ENCODE results near the gene ERC1.

ERC1 gene

GRCh38 chr12:1065629-1066028 is 74.6 kb downstream of the ERC1 start:
- CTCF ChIA-PET, result no interaction called here
- Histone ChIP-seq H3K4me1 (ENCODE audit: control extremely low read depth in 1 of 4, control insufficient read depth in 4 of 4, insufficient read depth in 4 of 4, low read length in 3 of 4) (no peaks in the 10 kb centered on the region), H3K4me3 (ENCODE audit: control insufficient read depth in 1 of 7, extremely low read depth in 1 of 7, insufficient read depth in 4 of 7, low read depth in 2 of 7, low read length in 6 of 7) (no peak overlapping the region), H3K27me3 (replicated peaks in 2 of 5; ENCODE audit: control insufficient read depth in 4 of 5, insufficient read depth in 5 of 5, low read length in 4 of 5) (no peaks in the 10 kb centered on the region), H3K27ac (ENCODE audit: insufficient read depth in 1 of 2, low read depth in 1 of 2, low read length in 2 of 2, poor library complexity in 1 of 2, severe bottlenecking in 2 of 2) (no peak overlapping the region), H3K9me3 (ENCODE audit: control extremely low read depth in 1 of 5, control insufficient read depth in 4 of 5, insufficient read depth in 2 of 5, low read depth in 1 of 5, low read length in 4 of 5) (peaks cover 1 to 30% (median 17%) of the 10 kb centered on the region in 5 experiments), H3K36me3 (ENCODE audit: control insufficient read depth in 4 of 4, insufficient read depth in 4 of 4, low read length in 3 of 4) (peaks cover 0 to 7% (median 1%) of the 10 kb centered on the region in 4 experiments)
- POLR2A ChIA-PET, result no interaction called here
- DNase-seq, result no peak
- WGBS (ENCODE audit: insufficient coverage), result 100% methylated on average over 3 of the region's 3 CpGs

DNA sequence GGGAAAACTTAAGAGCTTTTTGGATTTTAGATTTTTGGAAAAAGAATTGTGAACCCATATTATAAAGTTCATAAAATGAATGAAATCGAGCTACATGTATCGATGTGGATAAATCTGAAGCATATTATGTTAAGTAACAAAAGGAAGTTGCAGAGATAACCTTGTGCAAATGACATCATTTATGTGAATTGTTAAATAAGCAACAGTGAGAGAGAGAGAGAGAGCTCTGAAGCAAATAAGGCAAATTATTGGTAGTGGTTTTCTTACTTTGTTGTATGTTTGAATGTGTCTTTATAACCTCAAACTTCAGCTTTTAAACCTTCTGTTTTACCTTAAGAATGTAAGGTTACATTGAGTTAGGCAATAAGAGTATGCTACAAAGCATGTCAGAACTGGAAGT is 78.8 kb downstream of the ERC1 start:
- ChIA-PET POLR2A (no interaction called here), CTCF (interaction anchor here (1.0 kb wide), 1 partner anchor 319 kb away, joined by 5 read pairs; no protein-coding TSS in a partner anchor)
- Histone ChIP-seq H3K4me1 (ENCODE audit: control extremely low read depth in 1 of 4, control insufficient read depth in 4 of 4, insufficient read depth in 4 of 4, low read length in 3 of 4) (no peaks in the 10 kb centered on the region), H3K4me3 (ENCODE audit: control insufficient read depth in 1 of 7, extremely low read depth in 1 of 7, insufficient read depth in 4 of 7, low read depth in 2 of 7, low read length in 6 of 7) (no peak overlapping the region), H3K9me3 (ENCODE audit: control extremely low read depth in 1 of 5, control insufficient read depth in 4 of 5, insufficient read depth in 2 of 5, low read depth in 1 of 5, low read length in 4 of 5) (no peaks in the 10 kb centered on the region), H3K27ac (ENCODE audit: insufficient read depth in 1 of 2, low read depth in 1 of 2, low read length in 2 of 2, poor library complexity in 1 of 2, severe bottlenecking in 2 of 2) (no peak overlapping the region), H3K36me3 (ENCODE audit: control insufficient read depth in 4 of 4, insufficient read depth in 4 of 4, low read length in 3 of 4) (peaks cover 0 to 2% (median 0%) of the 10 kb centered on the region in 4 experiments), H3K27me3 (replicated peaks in 2 of 5; ENCODE audit: control insufficient read depth in 4 of 5, insufficient read depth in 5 of 5, low read length in 4 of 5) (no peaks in the 10 kb centered on the region)
- no peak for DNase-seq
- WGBS (ENCODE audit: insufficient coverage), result 94% methylated on average over 2 of the region's 2 CpGs

- ChIA-PET CTCF (no interaction called here), POLR2A (no interaction called here)
- Histone ChIP-seq H3K27ac (ENCODE audit: insufficient read depth in 1 of 2, low read depth in 1 of 2, low read length in 2 of 2, poor library complexity in 1 of 2, severe bottlenecking in 2 of 2) (no peak overlapping the region), H3K4me3 (ENCODE audit: control insufficient read depth in 1 of 7, extremely low read depth in 1 of 7, insufficient read depth in 4 of 7, low read depth in 2 of 7, low read length in 6 of 7) (no peak overlapping the region), H3K9me3 (ENCODE audit: control extremely low read depth in 1 of 5, control insufficient read depth in 4 of 5, insufficient read depth in 2 of 5, low read depth in 1 of 5, low read length in 4 of 5) (no peaks in the 10 kb centered on the region), H3K4me1 (ENCODE audit: control extremely low read depth in 1 of 4, control insufficient read depth in 4 of 4, insufficient read depth in 4 of 4, low read length in 3 of 4) (no peaks in the 10 kb centered on the region), H3K36me3 (ENCODE audit: control insufficient read depth in 4 of 4, insufficient read depth in 4 of 4, low read length in 3 of 4) (no peaks in the 10 kb centered on the region), H3K27me3 (replicated peaks in 2 of 5; ENCODE audit: control insufficient read depth in 4 of 5, insufficient read depth in 5 of 5, low read length in 4 of 5) (no peaks in the 10 kb centered on the region)
- no peak for DNase-seq
- no CpG with 5 or more reads among the region's 3 CpGs for WGBS (ENCODE audit: insufficient coverage)
Measured at GRCh38 chr12:1071182-1071581, 80.2 kb downstream of the ERC1 start.

GRCh38 chr12:1073652-1074051 is 82.6 kb downstream of the ERC1 start:
- Histone ChIP-seq H3K27ac (ENCODE audit: insufficient read depth in 1 of 2, low read depth in 1 of 2, low read length in 2 of 2, poor library complexity in 1 of 2, severe bottlenecking in 2 of 2) (no peak overlapping the region), H3K4me1 (ENCODE audit: control extremely low read depth in 1 of 4, control insufficient read depth in 4 of 4, insufficient read depth in 4 of 4, low read length in 3 of 4) (no peaks in the 10 kb centered on the region), H3K27me3 (replicated peaks in 2 of 5; ENCODE audit: control insufficient read depth in 4 of 5, insufficient read depth in 5 of 5, low read length in 4 of 5) (no peaks in the 10 kb centered on the region), H3K36me3 (ENCODE audit: control insufficient read depth in 4 of 4, insufficient read depth in 4 of 4, low read length in 3 of 4) (no peaks in the 10 kb centered on the region), H3K9me3 (ENCODE audit: control extremely low read depth in 1 of 5, control insufficient read depth in 4 of 5, insufficient read depth in 2 of 5, low read depth in 1 of 5, low read length in 4 of 5) (no peaks in the 10 kb centered on the region), H3K4me3 (ENCODE audit: control insufficient read depth in 1 of 7, extremely low read depth in 1 of 7, insufficient read depth in 4 of 7, low read depth in 2 of 7, low read length in 6 of 7) (no peak overlapping the region)
- WGBS (ENCODE audit: insufficient coverage), result 100% methylated on average over 1 of the region's 9 CpGs
- ChIA-PET CTCF (interaction anchor here (0.6 kb wide), 1 partner anchor 459 kb away, joined by 3 read pairs; no protein-coding TSS in a partner anchor), POLR2A (no interaction called here)
- no peak for DNase-seq

- Histone ChIP-seq H3K9me3 (ENCODE audit: control extremely low read depth in 1 of 5, control insufficient read depth in 4 of 5, insufficient read depth in 2 of 5, low read depth in 1 of 5, low read length in 4 of 5) (no peaks in the 10 kb centered on the region), H3K4me3 (ENCODE audit: control insufficient read depth in 1 of 7, extremely low read depth in 1 of 7, insufficient read depth in 4 of 7, low read depth in 2 of 7, low read length in 6 of 7) (no peak overlapping the region), H3K27ac (ENCODE audit: insufficient read depth in 1 of 2, low read depth in 1 of 2, low read length in 2 of 2, poor library complexity in 1 of 2, severe bottlenecking in 2 of 2) (no peak overlapping the region), H3K27me3 (replicated peaks in 2 of 5; ENCODE audit: control insufficient read depth in 4 of 5, insufficient read depth in 5 of 5, low read length in 4 of 5) (no peaks in the 10 kb centered on the region), H3K4me1 (ENCODE audit: control extremely low read depth in 1 of 4, control insufficient read depth in 4 of 4, insufficient read depth in 4 of 4, low read length in 3 of 4) (no peaks in the 10 kb centered on the region), H3K36me3 (ENCODE audit: control insufficient read depth in 4 of 4, insufficient read depth in 4 of 4, low read length in 3 of 4) (no peaks in the 10 kb centered on the region)
- POLR2A ChIA-PET, result interaction anchor here (0.8 kb wide), 1 partner anchor 13 kb away, joined by 3 read pairs; no protein-coding TSS in a partner anchor
- CTCF ChIA-PET, result interaction anchor here (0.6 to 1.0 kb wide), 3 partner anchors 85 to 307 kb away, joined by 3 read pairs; no protein-coding TSS in a partner anchor
- no CpG with 5 or more reads among the region's 5 CpGs for WGBS (ENCODE audit: insufficient coverage)
- DNase-seq, result no peak
Measured at GRCh38 chr12:1077036-1077803, 86.2 kb downstream of the ERC1 start.

- POLR2A ChIA-PET, result no interaction called here
- CTCF ChIA-PET, result interaction anchor here (0.6 to 1.0 kb wide), 3 partner anchors 86 to 308 kb away, joined by 3 read pairs; no protein-coding TSS in a partner anchor
- no peak overlapping the region for H3K27ac ChIP-seq (ENCODE audit: insufficient read depth in 1 of 2, low read depth in 1 of 2, low read length in 2 of 2, poor library complexity in 1 of 2, severe bottlenecking in 2 of 2)
- 100% methylated on average over 2 of the region's 3 CpGs for WGBS (ENCODE audit: insufficient coverage)
- H3K36me3 ChIP-seq (ENCODE audit: control insufficient read depth in 4 of 4, insufficient read depth in 4 of 4, low read length in 3 of 4), result no peaks in the 10 kb centered on the region
- no peaks in the 10 kb centered on the region for H3K9me3 ChIP-seq (ENCODE audit: control extremely low read depth in 1 of 5, control insufficient read depth in 4 of 5, insufficient read depth in 2 of 5, low read depth in 1 of 5, low read length in 4 of 5)
- DNase-seq, result no peak
- H3K27me3 ChIP-seq (replicated peaks in 2 of 5; ENCODE audit: control insufficient read depth in 4 of 5, insufficient read depth in 5 of 5, low read length in 4 of 5), result no peaks in the 10 kb centered on the region
- H3K4me1 ChIP-seq (ENCODE audit: control extremely low read depth in 1 of 4, control insufficient read depth in 4 of 4, insufficient read depth in 4 of 4, low read length in 3 of 4), result no peaks in the 10 kb centered on the region
- H3K4me3 ChIP-seq (ENCODE audit: control insufficient read depth in 1 of 7, extremely low read depth in 1 of 7, insufficient read depth in 4 of 7, low read depth in 2 of 7, low read length in 6 of 7), result no peak overlapping the region
Measured at GRCh38 chr12:1078002-1078401, 87.0 kb downstream of the ERC1 start.

GRCh38 chr12:1080520-1081223 is 89.6 kb downstream of the ERC1 start:
- H3K27me3 ChIP-seq (replicated peaks in 2 of 5; ENCODE audit: control insufficient read depth in 4 of 5, insufficient read depth in 5 of 5, low read length in 4 of 5), result no peaks in the 10 kb centered on the region
- no peak overlapping the region for H3K4me3 ChIP-seq (ENCODE audit: control insufficient read depth in 1 of 7, extremely low read depth in 1 of 7, insufficient read depth in 4 of 7, low read depth in 2 of 7, low read length in 6 of 7)
- no peaks in the 10 kb centered on the region for H3K36me3 ChIP-seq (ENCODE audit: control insufficient read depth in 4 of 4, insufficient read depth in 4 of 4, low read length in 3 of 4)
- 100% methylated on average over 6 of the region's 11 CpGs for WGBS (ENCODE audit: insufficient coverage)
- no peaks in the 10 kb centered on the region for H3K4me1 ChIP-seq (ENCODE audit: control extremely low read depth in 1 of 4, control insufficient read depth in 4 of 4, insufficient read depth in 4 of 4, low read length in 3 of 4)
- ChIA-PET CTCF (no interaction called here), POLR2A (no interaction called here)
- H3K27ac ChIP-seq (ENCODE audit: insufficient read depth in 1 of 2, low read depth in 1 of 2, low read length in 2 of 2, poor library complexity in 1 of 2, severe bottlenecking in 2 of 2), result no peak overlapping the region
- DNase-seq, result no peak
- H3K9me3 ChIP-seq (ENCODE audit: control extremely low read depth in 1 of 5, control insufficient read depth in 4 of 5, insufficient read depth in 2 of 5, low read depth in 1 of 5, low read length in 4 of 5), result no peaks in the 10 kb centered on the region

Data from common myeloid progenitor, CD34-positive (primary cell).